ENCODE results near the gene TMEM202. TPM values are rescaled to one million over a fixed set of nuclear protein-coding genes. Genes with fewer than 3 reads are reported as not detected.

TMEM202 gene
- total and polyA plus RNA-seq, 2 of the 13 experiments (the other 11 are each of a cell fraction or from before 2014, with no cell fraction given) = not detected

GRCh38 chr15:72402726-72403125 lies 4.6 kb downstream of the TMEM202 start (continued):
- TF ChIP-seq MLX (CRISPR knock-in tag; IDR thresholded peaks at IDR 0.05) (no peak), IKZF4 (CRISPR knock-in tag; IDR thresholded peaks at IDR 0.05; ENCODE audit: borderline replicate concordance, low read depth, not compliant biosample characterization) (no peak)

GRCh38 chr15:72404356-72404755 lies 6.3 kb downstream of the TMEM202 start:
- TF ChIP-seq HMGA1 (CRISPR knock-in tag; conservative IDR thresholded peaks at IDR 0.05) (no peak), HHEX (CRISPR knock-in tag; IDR thresholded peaks at IDR 0.05) (no peak), AHDC1 (CRISPR knock-in tag; IDR thresholded peaks at IDR 0.05; ENCODE audit: borderline replicate concordance) (no peak), CHCHD3 (CRISPR knock-in tag; IDR thresholded peaks at IDR 0.05) (no peak), PRMT3 (CRISPR knock-in tag; IDR thresholded peaks at IDR 0.05; ENCODE audit: borderline replicate concordance, low read depth) (no peak), ZNF136 (CRISPR knock-in tag; IDR thresholded peaks at IDR 0.05; ENCODE audit: low read depth) (no peak), TFE3 (CRISPR knock-in tag; IDR thresholded peaks at IDR 0.05) (no peak), RNF219 (CRISPR knock-in tag; IDR thresholded peaks at IDR 0.05) (no peak)
- no TSS peak for BruUV-seq (replicated peaks)

More at GRCh38 chr15:72404356-72404755, 6.3 kb downstream of the TMEM202 start:
- WGBS (ENCODE audit: low lambda C conversion rate) = 0% methylated on average over 3 of the region's 3 CpGs
- Histone ChIP-seq H3K79me2 (ENCODE audit: insufficient read depth, low read length) (no peaks in the 10 kb centered on the region), H3K27ac (ENCODE audit: extremely low read length, insufficient read depth, low read length) (no peak overlapping the region), H3K4me2 (ENCODE audit: low read depth, low read length) (no peak overlapping the region), H3K4me3 (replicated peaks in 1 of 3; ENCODE audit: insufficient read depth in 1 of 3, low read depth in 2 of 3, low read length in 3 of 3) (no peak overlapping the region), H3K27me3 (ENCODE audit: control insufficient read depth in 1 of 2, insufficient read depth in 2 of 2, low read length in 2 of 2) (peaks cover 0 to 9% of the 10 kb centered on the region in 2 experiments; a peak in 2 of 5 replicates), H3K36me3 (replicated peaks in 1 of 2; ENCODE audit: control insufficient read depth in 1 of 2, insufficient read depth in 2 of 2, low read length in 2 of 2) (no peaks in the 10 kb centered on the region), H2AFZ (ENCODE audit: low read length) (no peak overlapping the region), H3K4me1 (ENCODE audit: insufficient read depth, low read length) (peaks cover 3% of the 10 kb centered on the region), H4K20me1 (ENCODE audit: insufficient read depth, low read length) (no peaks in the 10 kb centered on the region), H3K9ac (ENCODE audit: insufficient read depth, low read depth, low read length) (no peak overlapping the region), H3K9me3 (ENCODE audit: low read length) (no peaks in the 10 kb centered on the region)
- no peak for DNase-seq (ENCODE audit: low spot score)
- POLR2A ChIA-PET = no interaction called here
- intact Hi-C loops (cut with micrococcal nuclease; ENCODE audit: unreplicated experiment) = no loop called here
- FAIRE-seq = no peak
- in situ Hi-C loops (cut with HindIII; ENCODE audit: extremely low pct_ligation_motif_present, low pct_unique_long_range_greater_than_20kb) = no loop called here
- no peak for ATAC-seq
- CTCF ChIA-PET (ENCODE audit: low intra/inter-chr PET ratio, low total read pairs) = no interaction called here

Measured in HepG2 (cell line).